Ishikawa (cell line): ENCODE data around the gene CDKN2AIP.

Source experiments
- CEBPB ChIP-seq: IDR thresholded peaks from 2 replicates; pipeline ENCODE4 v1.6.1; 2012
- CREB1 ChIP-seq: IDR thresholded peaks from 2 replicates; pipeline ENCODE4 v1.6.1; 2012; ENCODE audit warnings: low read depth
- EGR1 ChIP-seq: IDR thresholded peaks from 2 replicates; pipeline ENCODE4 v1.6.1; 2012
- EP300 ChIP-seq: IDR thresholded peaks from 2 replicates; pipeline ENCODE4 v1.6.1; 2012; ENCODE audit warnings: borderline replicate concordance
- FOXM1 ChIP-seq: IDR thresholded peaks from 2 replicates; pipeline ENCODE4 v1.6.1; 2012; ENCODE audit warnings: low read depth, borderline replicate concordance
- MAX ChIP-seq: IDR thresholded peaks from 2 replicates; pipeline ENCODE4 v1.6.1; 2012
- NFIC ChIP-seq: IDR thresholded peaks from 2 replicates; pipeline ENCODE4 v1.6.1; 2012
- RAD21 ChIP-seq: IDR thresholded peaks from 2 replicates; pipeline ENCODE4 v1.6.1; 2012; ENCODE audit warnings: low read depth
- REST ChIP-seq: IDR thresholded peaks from 2 replicates; pipeline ENCODE4 v1.6.1; 2012; ENCODE audit warnings: low read depth, mild to moderate bottlenecking
- TAF1 ChIP-seq: IDR thresholded peaks from 2 replicates; pipeline ENCODE4 v1.6.1; 2012; ENCODE audit warnings: low read depth, mild to moderate bottlenecking
- TCF12 ChIP-seq: IDR thresholded peaks from 2 replicates; pipeline ENCODE4 v1.6.1; 2012; ENCODE audit warnings: low read depth
- TEAD4 ChIP-seq: IDR thresholded peaks from 2 replicates; pipeline ENCODE4 v1.6.1; 2012
- USF1 ChIP-seq: IDR thresholded peaks from 2 replicates; pipeline ENCODE4 v1.6.1; 2012
- YY1 ChIP-seq: IDR thresholded peaks from 2 replicates; pipeline ENCODE4 v1.6.1; 2012; ENCODE audit warnings: low read depth
- ZBTB7A ChIP-seq: IDR thresholded peaks from 2 replicates; pipeline ENCODE4 v1.6.1; 2012; ENCODE audit warnings: low read depth

The CDKN2AIP gene

GRCh38 chr4:183485411-183486160 lies 41.1 kb downstream of the CDKN2AIP start:
- TF ChIP-seq TAF1 (no peak), REST (no peak), EP300 (no peak), TEAD4 (no peak), EGR1 (no peak), CREB1 (no peak), CEBPB (no peak)

GRCh38 chr4:183492791-183493222 lies 48.4 kb downstream of the CDKN2AIP start:
- TF ChIP-seq EGR1 (no peak), TCF12 (no peak)

GRCh38 chr4:183493246-183493645 lies 48.8 kb downstream of the CDKN2AIP start:
- TF ChIP-seq NFIC (no peak), FOXM1 (no peak), TAF1 (no peak), YY1 (no peak), EP300 (no peak), EGR1 (no peak), RAD21 (no peak), REST (no peak), TCF12 (no peak), CEBPB (no peak), CREB1 (no peak), TEAD4 (no peak), MAX (no peak), USF1 (no peak), ZBTB7A (no peak)

- no peak for TF ChIP-seq CEBPB
- no peak for TF ChIP-seq TCF12
- no peak for TF ChIP-seq REST
- no peak for TF ChIP-seq TAF1
- TF ChIP-seq NFIC, result no peak
- no peak for TF ChIP-seq RAD21
- TF ChIP-seq FOXM1, result no peak
- no peak for TF ChIP-seq MAX
- TF ChIP-seq ZBTB7A, result no peak
- no peak for TF ChIP-seq YY1
- TF ChIP-seq EP300, result no peak
- TF ChIP-seq TEAD4, result no peak
- no peak for TF ChIP-seq USF1
- TF ChIP-seq EGR1, result no peak
- TF ChIP-seq CREB1, result no peak
These were observed 50.7 kb downstream of the CDKN2AIP start for GRCh38 chr4:183495184-183495583.
